GM10266 (cell line): ENCODE data around the gene LGALS13.

Experiments
- DNase-seq: peaks from one replicate; pipeline ENCODE4 v3.0.0; 2012; ENCODE audit errors: extremely low spot score
- TF ChIP-seq, protein P1 (sequence below): IDR thresholded peaks from 2 replicates; pipeline ENCODE4 v1.5.1; 2012; ENCODE audit warnings: mild to moderate bottlenecking, low read depth; ENCODE audit not compliant: control insufficient read depth, insufficient read depth; ENCODE audit errors: missing control alignments

LGALS13 gene

DNA sequence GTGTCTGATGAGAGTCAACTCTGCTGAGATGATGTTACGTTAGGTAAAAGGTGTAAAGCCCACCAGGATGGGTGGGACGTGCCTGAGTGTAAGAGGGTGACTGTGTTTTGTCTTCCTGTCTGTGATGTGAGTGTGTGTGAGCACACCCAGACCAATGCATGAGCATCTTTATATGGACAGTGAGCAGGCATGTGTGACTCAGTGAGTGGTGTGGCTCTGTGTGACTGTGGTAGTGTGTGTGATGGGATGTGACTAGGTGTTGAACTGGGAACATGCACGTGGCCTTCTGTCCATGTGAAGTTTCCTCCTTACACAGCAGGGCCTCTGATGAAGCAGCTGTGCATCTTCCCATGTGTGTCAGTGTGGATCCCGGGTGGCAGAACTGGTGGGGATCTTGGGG lies 35.6 kb downstream of the LGALS13 start:
- TF ChIP-seq, protein P1, sequence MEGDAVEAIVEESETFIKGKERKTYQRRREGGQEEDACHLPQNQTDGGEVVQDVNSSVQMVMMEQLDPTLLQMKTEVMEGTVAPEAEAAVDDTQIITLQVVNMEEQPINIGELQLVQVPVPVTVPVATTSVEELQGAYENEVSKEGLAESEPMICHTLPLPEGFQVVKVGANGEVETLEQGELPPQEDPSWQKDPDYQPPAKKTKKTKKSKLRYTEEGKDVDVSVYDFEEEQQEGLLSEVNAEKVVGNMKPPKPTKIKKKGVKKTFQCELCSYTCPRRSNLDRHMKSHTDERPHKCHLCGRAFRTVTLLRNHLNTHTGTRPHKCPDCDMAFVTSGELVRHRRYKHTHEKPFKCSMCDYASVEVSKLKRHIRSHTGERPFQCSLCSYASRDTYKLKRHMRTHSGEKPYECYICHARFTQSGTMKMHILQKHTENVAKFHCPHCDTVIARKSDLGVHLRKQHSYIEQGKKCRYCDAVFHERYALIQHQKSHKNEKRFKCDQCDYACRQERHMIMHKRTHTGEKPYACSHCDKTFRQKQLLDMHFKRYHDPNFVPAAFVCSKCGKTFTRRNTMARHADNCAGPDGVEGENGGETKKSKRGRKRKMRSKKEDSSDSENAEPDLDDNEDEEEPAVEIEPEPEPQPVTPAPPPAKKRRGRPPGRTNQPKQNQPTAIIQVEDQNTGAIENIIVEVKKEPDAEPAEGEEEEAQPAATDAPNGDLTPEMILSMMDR = no peak
- no peak for DNase-seq

DNA sequence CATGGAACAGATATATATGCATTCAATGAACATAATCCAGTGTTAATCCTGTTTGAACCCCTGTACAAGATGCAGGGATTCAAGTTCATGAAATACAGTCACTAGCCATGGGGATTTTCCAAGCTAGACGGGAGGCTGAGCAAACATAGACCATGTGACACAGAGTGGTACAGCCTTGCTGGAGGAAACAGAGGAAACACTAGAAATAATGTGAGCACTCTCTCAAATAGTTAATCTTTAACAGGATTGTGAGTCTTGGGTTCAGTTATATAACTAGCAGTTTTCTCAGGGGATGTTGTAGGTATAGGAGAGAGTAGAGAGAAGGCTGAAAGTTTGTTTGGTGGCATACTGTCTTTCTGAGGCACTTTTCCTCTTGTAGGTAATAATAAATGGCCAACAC lies 39.4 kb downstream of the LGALS13 start:
- TF ChIP-seq, protein P1 = no peak
- no peak for DNase-seq

DNA sequence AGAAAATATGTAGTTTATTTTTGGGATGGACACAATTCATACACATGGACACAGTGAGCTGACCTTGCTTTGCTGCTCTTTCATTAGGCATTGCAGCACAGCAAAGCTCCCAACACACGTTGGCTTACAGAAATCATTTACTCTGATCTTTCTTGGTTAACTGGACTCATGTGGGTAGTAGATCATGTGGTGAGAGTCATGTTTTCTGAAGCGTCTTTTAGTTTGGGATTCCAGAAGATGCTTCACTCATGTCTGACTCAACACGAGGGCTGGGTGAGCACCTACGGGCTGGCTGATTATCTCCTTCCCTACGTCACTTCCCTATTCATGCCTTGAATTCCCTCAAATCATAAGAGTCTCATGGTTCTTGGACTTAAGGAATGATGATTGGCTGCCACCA lies 41.3 kb downstream of the LGALS13 start:
- no peak for DNase-seq
- TF ChIP-seq, protein P1 = no peak

DNA sequence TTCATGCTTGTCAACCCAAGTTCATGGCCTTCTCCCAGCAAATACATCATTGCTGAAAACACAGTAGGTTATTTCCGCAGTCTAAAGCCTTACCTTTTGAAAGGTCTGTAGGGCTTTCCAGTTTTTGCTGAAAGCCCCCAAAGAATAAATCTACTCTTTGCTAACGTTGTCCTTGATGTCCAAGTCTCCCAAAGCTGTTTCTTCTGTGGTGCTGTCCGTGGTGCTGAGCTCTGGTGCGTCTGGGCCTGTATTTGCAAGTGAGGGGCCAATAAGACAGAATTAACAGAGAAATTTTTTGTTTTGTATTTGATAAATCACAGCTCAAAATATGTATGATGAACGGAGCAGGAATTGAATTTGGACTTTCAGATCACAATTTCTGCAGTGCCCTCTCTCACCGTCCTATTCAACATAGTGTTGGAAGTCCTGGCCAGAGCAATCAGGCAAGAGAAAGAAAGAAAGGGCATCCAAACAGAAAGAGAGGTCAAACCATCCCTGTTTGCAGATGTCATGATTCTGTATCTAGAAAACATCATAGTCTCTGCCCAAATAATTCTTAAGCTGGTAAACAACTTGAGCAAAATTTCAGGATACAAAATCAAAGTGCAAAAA lies 43.6 kb downstream of the LGALS13 start:
- TF ChIP-seq, protein P1 = no peak
- DNase-seq = no peak

DNA sequence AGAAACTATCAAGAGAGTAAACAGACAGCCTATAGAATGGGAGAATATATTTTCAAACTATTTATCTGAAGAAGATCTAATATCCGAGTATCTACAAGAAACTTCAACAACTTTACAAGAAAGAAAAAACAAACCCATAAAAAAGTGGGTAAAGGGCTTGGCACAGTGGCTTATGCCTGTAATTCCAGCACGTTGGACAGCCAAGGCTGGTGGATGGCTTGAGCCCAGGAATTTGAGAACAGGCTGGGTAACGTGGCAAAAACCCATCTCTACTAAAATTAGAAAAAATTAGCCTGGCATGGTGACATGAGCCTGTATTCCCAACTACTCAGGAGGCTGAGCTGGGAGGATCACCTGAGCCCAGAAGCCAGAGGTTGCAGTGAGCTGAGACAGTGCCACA lies 45.6 kb downstream of the LGALS13 start:
- DNase-seq = no peak
- TF ChIP-seq, protein P1 = no peak

DNA sequence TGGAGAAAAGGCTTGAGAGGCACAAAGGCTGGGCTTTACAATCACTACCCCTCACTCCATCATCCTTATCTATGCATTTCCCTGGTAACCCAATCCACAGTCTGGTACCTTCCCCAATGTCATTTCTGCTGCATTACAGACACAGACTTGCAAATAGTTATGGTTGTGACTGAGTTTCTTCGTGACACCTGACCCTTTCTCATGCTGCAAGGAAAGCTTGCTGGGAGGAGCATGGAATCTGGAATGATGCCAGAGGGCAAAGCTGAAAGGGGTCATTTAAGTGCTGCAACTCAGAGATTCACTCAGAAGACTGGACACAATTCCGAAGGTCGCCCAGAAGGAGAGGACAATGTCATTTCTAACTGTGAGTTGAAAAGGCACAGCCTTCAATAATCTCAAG lies 53.3 kb downstream of the LGALS13 start, which contains the start of gene LGALS16:
TSS of gene LGALS16 (plus strand) at position 301 of the 400 bp plus-strand sequence. CDS start at position 350, 49 bp downstream.
- TF ChIP-seq, protein P1 = no peak
- DNase-seq = no peak
